Mucosa of rectum (tissue), 2 donors: ENCODE data around the gene PPP6C.
"Not testable (repeated sequence)": the region's sequence is repeated elsewhere in the genome, so short reads cannot be mapped to it uniquely, and the experiment has no call there.

Source experiments
- H3K27ac ChIP-seq, 2 donors: one replicate each; pipeline ENCODE4 v1.7.0; 2013; ENCODE audit warnings: inconsistent platforms in 2 of 2, low read depth in 2 of 2, low read length in 2 of 2
- H3K27me3 ChIP-seq, 2 donors: one replicate each; pipeline ENCODE4 v1.7.0; 2013; ENCODE audit warnings: low read length in 2 of 2; ENCODE audit not compliant: control insufficient read depth in 2 of 2, insufficient read depth in 2 of 2
- H3K36me3 ChIP-seq, 2 donors: one replicate each; pipeline ENCODE4 v1.7.0; 2013; ENCODE audit warnings: low read length in 2 of 2; ENCODE audit not compliant: control insufficient read depth in 2 of 2, insufficient read depth in 2 of 2
- H3K4me1 ChIP-seq, 2 donors: one replicate each; pipeline ENCODE4 v1.7.0; 2013; ENCODE audit warnings: low read length in 2 of 2, mild to moderate bottlenecking in 1 of 2; ENCODE audit not compliant: control insufficient read depth in 2 of 2, insufficient read depth in 2 of 2
- H3K4me3 ChIP-seq, 2 donors: one replicate each; pipeline ENCODE4 v1.7.0; 2013; ENCODE audit warnings: low read length in 2 of 2
- H3K9ac ChIP-seq, 2 donors: one replicate each; pipeline ENCODE4 v1.7.0; 2013; ENCODE audit warnings: low read length in 2 of 2, low read depth in 1 of 2, mild to moderate bottlenecking in 1 of 2
- H3K9me3 ChIP-seq, 2 donors: one replicate each; pipeline ENCODE4 v1.7.0; 2013; ENCODE audit warnings: low read length in 2 of 2; ENCODE audit not compliant: control insufficient read depth in 2 of 2
- donor health status: healthy.
- donor health status: Normal muscosa, but diverticular disease.

Gene PPP6C

GRCh38 chr9:125126019-125126746 lies 63.4 kb downstream of the PPP6C start:
- H3K36me3 ChIP-seq: no peaks in the 10 kb centered on the region
- H3K27ac ChIP-seq: peak overlapping the region in 1 of 2 donors; percentile 38
- no peak overlapping the region for H3K9ac ChIP-seq
- no peaks in the 10 kb centered on the region for H3K9me3 ChIP-seq
- no peak overlapping the region for H3K4me3 ChIP-seq
- peaks cover 2% of the 10 kb centered on the region in 2 donors for H3K4me1 ChIP-seq
- no peaks in the 10 kb centered on the region for H3K27me3 ChIP-seq

DNA sequence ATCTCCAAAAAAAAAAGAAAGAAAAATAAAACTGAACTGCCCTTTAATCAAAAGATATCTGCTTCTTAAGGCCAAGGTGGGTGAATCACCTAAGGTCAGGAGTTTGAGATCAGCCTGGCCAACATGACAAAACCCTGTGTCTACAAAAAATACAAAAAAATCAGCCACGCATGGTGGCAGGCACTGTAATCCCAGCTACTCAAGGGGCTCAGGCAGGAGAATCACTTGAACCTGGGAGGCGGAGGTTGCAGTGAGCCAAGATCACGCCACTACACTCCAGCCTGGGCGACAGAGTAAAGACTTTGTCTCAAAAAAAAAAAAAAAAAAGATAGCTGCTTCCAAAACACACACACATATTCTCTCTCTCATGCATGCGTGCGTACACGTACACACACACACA lies 64.1 kb downstream of the PPP6C start:
- H3K4me1 ChIP-seq: peaks cover 2% of the 10 kb centered on the region in 2 donors
- H3K27me3 ChIP-seq: no peaks in the 10 kb centered on the region
- H3K27ac ChIP-seq: peak overlapping the region in 1 of 2 donors; percentile 38
- H3K9ac ChIP-seq: no peak overlapping the region
- no peak overlapping the region for H3K4me3 ChIP-seq
- H3K36me3 ChIP-seq: no peaks in the 10 kb centered on the region
- no peaks in the 10 kb centered on the region for H3K9me3 ChIP-seq

- no peak overlapping the region for H3K9ac ChIP-seq
These were observed 68.5 kb downstream of the PPP6C start for GRCh38 chr9:125121146-125121545.

GRCh38 chr9:125119643-125120286 lies 69.8 kb downstream of the PPP6C start:
- Histone ChIP-seq H3K4me3 (no peak overlapping the region), H3K9me3 (no peaks in the 10 kb centered on the region), H3K4me1 (no peaks in the 10 kb centered on the region), H3K9ac (no peak overlapping the region), H3K36me3 (no peaks in the 10 kb centered on the region), H3K27me3 (no peaks in the 10 kb centered on the region), H3K27ac (no peak overlapping the region)

More at GRCh38 chr9:125121146-125121545, 68.5 kb downstream of the PPP6C start:
- Histone ChIP-seq H3K36me3 (no peaks in the 10 kb centered on the region), H3K4me1 (peaks cover under 1% of the 10 kb centered on the region in 2 donors), H3K4me3 (no peak overlapping the region), H3K27me3 (no peaks in the 10 kb centered on the region), H3K27ac (no peak overlapping the region), H3K9me3 (no peaks in the 10 kb centered on the region)

- H3K36me3 ChIP-seq, H3K27ac ChIP-seq, H3K4me3 ChIP-seq, H3K4me1 ChIP-seq, H3K9me3 ChIP-seq, H3K27me3 ChIP-seq, H3K9ac ChIP-seq: not testable (repeated sequence)
These were observed 70.9 kb downstream of the PPP6C start for GRCh38 chr9:125118696-125119095.

- not testable (repeated sequence) for H3K9me3 ChIP-seq, H3K4me1 ChIP-seq, H3K36me3 ChIP-seq, H3K27me3 ChIP-seq, H3K27ac ChIP-seq, H3K9ac ChIP-seq, H3K4me3 ChIP-seq
These were observed 75.1 kb downstream of the PPP6C start for GRCh38 chr9:125114503-125114902.

- no peak overlapping the region for H3K4me3 ChIP-seq
- no peaks in the 10 kb centered on the region for H3K36me3 ChIP-seq
- H3K4me1 ChIP-seq: no peaks in the 10 kb centered on the region
- no peak overlapping the region for H3K9ac ChIP-seq
- no peak overlapping the region for H3K27ac ChIP-seq
- no peaks in the 10 kb centered on the region for H3K9me3 ChIP-seq
- H3K27me3 ChIP-seq: no peaks in the 10 kb centered on the region
These were observed 79.1 kb downstream of the PPP6C start for GRCh38 chr9:125110464-125110863.

- H3K27me3 ChIP-seq: not testable (repeated sequence)
These were observed 81.1 kb downstream of the PPP6C start for GRCh38 chr9:125108541-125108940.

DNA sequence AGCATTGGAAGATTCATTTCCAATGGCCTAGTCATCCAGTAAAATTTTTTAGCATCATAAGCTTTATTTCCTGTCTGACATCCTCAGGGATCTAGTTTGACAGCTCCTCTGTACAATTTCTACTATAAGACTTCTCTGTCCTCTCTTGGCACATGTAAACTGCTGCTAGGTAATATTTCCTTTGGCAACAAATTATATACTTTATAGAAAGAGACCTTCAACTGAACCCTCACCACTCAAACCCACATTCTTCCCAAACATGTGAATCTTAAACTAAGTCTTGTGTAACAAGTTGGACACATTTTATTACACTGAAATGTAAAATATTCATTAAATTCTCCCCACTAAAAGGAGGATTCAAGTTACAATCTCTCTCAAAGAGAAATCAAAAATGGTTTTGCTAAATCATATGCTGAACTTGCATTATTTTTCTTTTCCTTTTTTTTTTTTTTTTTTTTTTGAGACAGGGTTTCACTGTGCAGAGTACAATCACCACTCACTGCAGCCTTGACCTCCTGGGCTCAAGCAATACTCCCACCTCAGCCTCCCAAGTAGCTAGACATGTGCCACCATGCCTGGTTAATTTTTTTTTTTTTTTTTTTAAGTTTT lies 83.2 kb downstream of the PPP6C start:
- Histone ChIP-seq H3K27me3 (no peaks in the 10 kb centered on the region), H3K9ac (no peak overlapping the region), H3K36me3 (no peaks in the 10 kb centered on the region), H3K4me1 (no peaks in the 10 kb centered on the region), H3K27ac (no peak overlapping the region), H3K9me3 (no peaks in the 10 kb centered on the region), H3K4me3 (no peak overlapping the region)

More at GRCh38 chr9:125108541-125108940, 81.1 kb downstream of the PPP6C start:
- H3K9ac ChIP-seq, H3K4me1 ChIP-seq, H3K9me3 ChIP-seq, H3K27ac ChIP-seq, H3K36me3 ChIP-seq, H3K4me3 ChIP-seq: not testable (repeated sequence)

DNA sequence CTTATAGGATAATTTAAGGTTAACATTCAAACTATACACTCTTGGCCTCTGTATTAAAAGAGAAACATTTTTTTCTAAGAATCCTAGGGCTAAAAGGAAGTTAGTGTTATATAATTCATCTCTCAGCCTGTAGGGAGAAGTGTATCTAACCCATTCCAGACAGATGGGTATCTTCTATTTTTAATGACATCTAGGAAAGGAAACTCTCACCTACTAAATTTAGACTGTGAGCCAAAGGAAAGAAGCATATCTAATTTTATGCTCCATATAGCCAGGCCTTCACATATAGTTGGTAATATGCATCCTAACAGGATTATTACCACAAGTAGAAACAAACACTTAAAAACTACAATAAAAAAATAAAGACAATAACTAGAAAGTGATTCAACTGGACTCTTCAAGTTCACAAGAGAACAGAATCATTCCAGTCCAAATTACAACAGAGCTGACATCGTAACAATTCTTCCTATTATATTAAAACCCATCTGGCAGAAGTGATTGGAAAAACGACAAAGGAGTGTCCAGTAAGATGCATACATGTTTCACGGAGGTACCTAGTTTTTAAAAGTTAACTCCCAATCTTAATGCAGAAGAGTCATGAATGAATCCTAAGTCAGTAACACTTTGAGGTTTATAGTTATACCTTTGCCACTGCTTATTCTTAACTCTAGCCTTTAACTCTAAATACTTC lies 85.7 kb downstream of the PPP6C start:
- Histone ChIP-seq H3K4me3 (no peak overlapping the region), H3K9ac (no peak overlapping the region), H3K27me3 (no peaks in the 10 kb centered on the region), H3K4me1 (no peaks in the 10 kb centered on the region), H3K9me3 (no peaks in the 10 kb centered on the region), H3K36me3 (no peaks in the 10 kb centered on the region), H3K27ac (no peak overlapping the region)
